ENCODE results near the gene MMP15. TPM values are rescaled to one million over a fixed set of nuclear protein-coding genes. Genes with fewer than 3 reads are reported as not detected.

Gene MMP15
- total RNA-seq, 1 experiment from 2014 or later = 4.5 TPM

DNA sequence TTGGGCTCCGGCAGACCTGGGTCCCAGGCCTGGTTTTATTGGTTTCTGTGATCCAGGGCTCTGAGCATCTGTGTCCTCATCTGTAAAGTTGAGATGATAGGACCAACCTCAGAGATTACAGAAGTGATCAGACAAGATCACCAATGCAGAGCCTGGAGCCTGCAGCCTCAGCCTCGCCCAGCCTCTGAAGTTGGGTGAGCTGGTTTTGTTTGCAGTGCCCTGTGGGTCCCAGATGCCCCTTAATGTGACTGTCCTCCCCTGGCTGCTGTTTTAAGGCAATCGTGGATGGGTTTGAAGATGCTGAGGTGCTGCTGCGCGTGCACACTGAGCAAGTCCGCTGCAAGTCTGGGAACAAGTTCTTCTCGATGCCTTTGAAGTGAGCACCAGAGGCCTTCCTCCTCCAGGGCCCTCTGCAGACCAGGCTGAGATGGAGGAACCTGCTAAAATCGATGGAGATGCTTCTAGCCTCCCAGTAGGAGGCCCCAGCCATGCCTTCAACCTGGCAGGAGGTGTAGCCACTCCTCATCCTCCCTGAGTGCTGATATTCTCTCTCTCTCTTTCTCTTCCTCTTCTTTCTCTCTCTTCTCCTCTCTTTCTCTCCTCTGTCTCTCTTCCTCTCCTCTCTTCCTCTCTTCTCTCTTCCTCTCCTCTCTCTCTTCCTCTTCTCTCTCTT, 5.6 kb upstream of the MMP15 start:
- Histone ChIP-seq H3K9me3 (ENCODE audit: low read depth, low read length, poor library complexity, severe bottlenecking) (no peaks in the 10 kb centered on the region), H3K36me3 (ENCODE audit: insufficient read depth, low read length, poor library complexity, severe bottlenecking) (no peaks in the 10 kb centered on the region), H3K4me3 (ENCODE audit: low read depth, low read length, poor library complexity, severe bottlenecking) (no peak overlapping the region), H3K27ac (ENCODE audit: low read depth, low read length, poor library complexity, severe bottlenecking) (no peak overlapping the region), H3K27me3 (replicated peaks; ENCODE audit: insufficient read depth, low read depth, low read length, poor library complexity) (no peaks in the 10 kb centered on the region), H3K4me1 (ENCODE audit: insufficient read depth, low read length, poor library complexity, severe bottlenecking) (peaks cover 17% of the 10 kb centered on the region)
- BruUV-seq (replicated peaks) = no TSS peak
- no peak for DNase-seq (ENCODE audit: low spot score)
- POLR2A ChIA-PET (ENCODE audit: low non-redundant PET) = no interaction called here
- intact Hi-C loops (cut with micrococcal nuclease; ENCODE audit: unreplicated experiment) = loop anchor here (2.0 to 5.0 kb wide), 3 partner anchors 103 to 467 kb away; no protein-coding TSS in a partner anchor
- TF ChIP-seq, protein P1, sequence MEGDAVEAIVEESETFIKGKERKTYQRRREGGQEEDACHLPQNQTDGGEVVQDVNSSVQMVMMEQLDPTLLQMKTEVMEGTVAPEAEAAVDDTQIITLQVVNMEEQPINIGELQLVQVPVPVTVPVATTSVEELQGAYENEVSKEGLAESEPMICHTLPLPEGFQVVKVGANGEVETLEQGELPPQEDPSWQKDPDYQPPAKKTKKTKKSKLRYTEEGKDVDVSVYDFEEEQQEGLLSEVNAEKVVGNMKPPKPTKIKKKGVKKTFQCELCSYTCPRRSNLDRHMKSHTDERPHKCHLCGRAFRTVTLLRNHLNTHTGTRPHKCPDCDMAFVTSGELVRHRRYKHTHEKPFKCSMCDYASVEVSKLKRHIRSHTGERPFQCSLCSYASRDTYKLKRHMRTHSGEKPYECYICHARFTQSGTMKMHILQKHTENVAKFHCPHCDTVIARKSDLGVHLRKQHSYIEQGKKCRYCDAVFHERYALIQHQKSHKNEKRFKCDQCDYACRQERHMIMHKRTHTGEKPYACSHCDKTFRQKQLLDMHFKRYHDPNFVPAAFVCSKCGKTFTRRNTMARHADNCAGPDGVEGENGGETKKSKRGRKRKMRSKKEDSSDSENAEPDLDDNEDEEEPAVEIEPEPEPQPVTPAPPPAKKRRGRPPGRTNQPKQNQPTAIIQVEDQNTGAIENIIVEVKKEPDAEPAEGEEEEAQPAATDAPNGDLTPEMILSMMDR (conservative IDR thresholded peaks at IDR 0.05; ENCODE audit: low read depth, low read length) = no peak
- no peak for TF ChIP-seq EZH2 (IDR thresholded peaks at IDR 0.05; ENCODE audit: borderline replicate concordance, low read depth, low read length, poor library complexity, severe bottlenecking)
- CTCF ChIA-PET = no interaction called here

DNA sequence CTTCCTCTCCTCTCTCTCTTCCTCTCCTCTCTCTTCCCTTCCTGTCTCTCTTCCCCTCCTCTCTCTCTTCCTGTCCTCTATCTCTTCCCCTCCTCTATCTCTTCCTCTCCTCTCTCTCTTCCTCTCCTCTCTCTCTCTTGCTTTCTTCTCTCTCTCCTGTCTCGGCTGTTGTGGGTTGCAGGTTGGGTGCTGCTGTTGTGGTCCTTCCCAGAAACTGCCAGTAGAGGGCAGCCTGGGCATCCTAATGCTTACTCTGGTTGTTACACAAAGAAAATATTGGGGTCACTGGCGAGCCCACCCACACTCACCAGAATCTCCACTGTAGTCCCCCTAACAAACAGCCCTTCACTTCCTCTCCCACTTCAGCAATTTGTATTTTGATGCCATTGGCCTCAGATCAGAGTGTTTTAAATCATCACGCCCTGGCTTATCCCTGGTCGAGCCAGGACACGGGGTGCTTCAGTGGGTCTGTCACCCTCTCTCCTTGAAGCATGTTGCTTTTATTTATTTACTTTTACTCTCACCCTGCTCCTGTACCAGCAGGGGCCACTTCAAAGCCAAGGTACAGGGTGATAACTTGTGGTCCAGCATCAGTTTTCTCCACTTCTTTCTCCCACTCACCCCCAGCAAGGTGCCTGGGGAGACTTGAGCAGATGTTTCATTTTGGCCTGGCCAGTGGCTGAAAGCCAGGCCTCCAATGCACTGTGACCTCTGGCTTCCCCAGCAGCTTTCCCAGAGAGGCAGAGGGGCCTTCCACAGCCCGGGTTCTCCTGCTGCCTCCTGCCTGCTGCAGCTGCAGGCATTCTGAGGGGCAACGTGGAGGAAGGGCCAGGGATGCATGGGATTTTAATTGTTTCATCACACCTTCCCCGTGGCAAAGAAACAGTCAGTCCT, 4.7 kb upstream of the MMP15 start:
- Histone ChIP-seq H3K36me3 (ENCODE audit: insufficient read depth, low read length, poor library complexity, severe bottlenecking) (no peaks in the 10 kb centered on the region), H3K4me1 (ENCODE audit: insufficient read depth, low read length, poor library complexity, severe bottlenecking) (peaks cover 23% of the 10 kb centered on the region), H3K4me3 (ENCODE audit: low read depth, low read length, poor library complexity, severe bottlenecking) (no peak overlapping the region), H3K27me3 (replicated peaks; ENCODE audit: insufficient read depth, low read depth, low read length, poor library complexity) (no peaks in the 10 kb centered on the region), H3K9me3 (ENCODE audit: low read depth, low read length, poor library complexity, severe bottlenecking) (no peaks in the 10 kb centered on the region), H3K27ac (ENCODE audit: low read depth, low read length, poor library complexity, severe bottlenecking) (no peak overlapping the region)
- DNase-seq (ENCODE audit: low spot score) = peak; percentile 55
- ChIA-PET POLR2A (ENCODE audit: low non-redundant PET) (no interaction called here), CTCF (interaction anchor here (1.0 kb wide), 1 partner anchor 101 kb away, joined by 3 read pairs; no protein-coding TSS in a partner anchor)
- BruUV-seq (replicated peaks) = TSS peak; percentile 99
- intact Hi-C loops (cut with micrococcal nuclease; ENCODE audit: unreplicated experiment) = loop anchor here (2.0 to 5.0 kb wide), 3 partner anchors 102 to 466 kb away; no protein-coding TSS in a partner anchor
- TF ChIP-seq, protein P1 (conservative IDR thresholded peaks at IDR 0.05; ENCODE audit: low read depth, low read length) = peak; percentile 96
- TF ChIP-seq EZH2 (IDR thresholded peaks at IDR 0.05; ENCODE audit: borderline replicate concordance, low read depth, low read length, poor library complexity, severe bottlenecking) = no peak

DNA sequence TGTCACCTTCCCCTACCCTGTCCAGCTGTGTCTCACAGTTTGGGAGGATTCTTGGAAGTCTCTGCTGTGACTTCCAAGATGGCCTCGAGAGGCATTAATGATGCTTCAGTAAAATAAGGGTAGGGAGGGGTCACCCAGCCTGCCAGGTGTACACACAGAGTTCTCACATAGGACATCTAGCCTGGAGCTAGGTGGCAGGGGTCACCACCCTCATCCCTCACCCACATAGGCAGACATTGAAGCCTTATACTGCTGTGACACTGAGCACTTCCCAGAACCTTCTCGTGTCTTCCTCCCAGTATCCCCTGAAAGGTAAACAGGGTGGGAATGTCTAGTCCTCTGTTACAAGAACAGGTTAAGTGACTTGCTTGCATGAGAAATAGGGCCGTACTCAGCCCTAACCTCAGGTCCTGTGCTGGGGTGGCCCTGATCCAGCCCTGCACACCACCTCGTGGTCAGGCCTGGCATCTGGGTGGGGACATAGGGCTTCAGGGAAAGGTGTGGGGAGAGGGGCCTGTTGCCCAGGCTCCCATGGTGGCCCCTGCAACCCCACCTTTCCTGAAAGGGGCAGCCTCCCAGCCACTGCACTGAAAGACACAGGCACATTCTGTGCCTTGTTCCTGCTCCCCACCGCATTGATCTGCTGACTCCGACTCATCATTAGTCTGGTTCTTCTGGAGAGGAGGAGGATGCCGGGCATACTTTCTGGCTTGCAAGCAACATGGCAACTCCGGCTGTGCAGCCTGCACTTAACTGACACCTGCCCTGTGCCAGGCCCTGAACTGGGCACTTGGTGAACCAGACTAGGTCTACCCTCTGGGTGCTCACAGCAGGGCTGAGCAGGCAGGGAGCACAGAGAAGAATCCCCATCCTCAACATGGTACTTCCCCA, 3.6 kb upstream of the MMP15 start:
- H3K27me3 ChIP-seq (replicated peaks; ENCODE audit: insufficient read depth, low read depth, low read length, poor library complexity) = no peaks in the 10 kb centered on the region

More for the DNA sequence above, 3.6 kb upstream of the MMP15 start:
- intact Hi-C loops (cut with micrococcal nuclease; ENCODE audit: unreplicated experiment) = loop anchor here (2.0 to 5.0 kb wide), 3 partner anchors 101 to 465 kb away; no protein-coding TSS in a partner anchor
- peaks cover 23% of the 10 kb centered on the region for H3K4me1 ChIP-seq (ENCODE audit: insufficient read depth, low read length, poor library complexity, severe bottlenecking)
- ChIA-PET POLR2A (ENCODE audit: low non-redundant PET) (no interaction called here), CTCF (interaction anchor here (1.0 to 2.4 kb wide), 3 partner anchors 100 to 466 kb away, joined by 3 to 12 read pairs (median 3); no protein-coding TSS in a partner anchor)
- no peaks in the 10 kb centered on the region for H3K9me3 ChIP-seq (ENCODE audit: low read depth, low read length, poor library complexity, severe bottlenecking)
- H3K36me3 ChIP-seq (ENCODE audit: insufficient read depth, low read length, poor library complexity, severe bottlenecking) = no peaks in the 10 kb centered on the region
- no peak overlapping the region for H3K4me3 ChIP-seq (ENCODE audit: low read depth, low read length, poor library complexity, severe bottlenecking)
- DNase-seq (ENCODE audit: low spot score) = no peak
- no peak overlapping the region for H3K27ac ChIP-seq (ENCODE audit: low read depth, low read length, poor library complexity, severe bottlenecking)
- no peak for TF ChIP-seq EZH2 (IDR thresholded peaks at IDR 0.05; ENCODE audit: borderline replicate concordance, low read depth, low read length, poor library complexity, severe bottlenecking)
- TF ChIP-seq, protein P1 (conservative IDR thresholded peaks at IDR 0.05; ENCODE audit: low read depth, low read length) = no peak
- no TSS peak for BruUV-seq (replicated peaks)
